MG63 (cell line): ENCODE measurements around the gene ZNF35. TPM values are rescaled to one million over a fixed set of nuclear protein-coding genes. Genes with fewer than 3 reads are reported as not detected.
"Not testable (repeated sequence)": the region's sequence is repeated elsewhere in the genome, so short reads cannot be mapped to it uniquely, and the experiment has no call there.

Experiments used
- DNase-seq: peaks from one replicate; pipeline ENCODE4 v3.0.0-alpha.2; 2020
- H3K27me3 ChIP-seq: fragments of 250-450 bp; sonication (Bioruptor Pico); 2 replicates; pipeline ENCODE4 v1.5.1; 2020; ENCODE audit warnings: mild to moderate bottlenecking, moderate library complexity
- H3K36me3 ChIP-seq: fragments of 250-450 bp; sonication (Bioruptor Pico); 2 replicates; pipeline ENCODE4 v1.5.1; 2020; ENCODE audit warnings: mild to moderate bottlenecking, moderate library complexity
- H3K4me3 ChIP-seq: fragments of 250-450 bp; sonication (Bioruptor Pico); 2 replicates; pipeline ENCODE4 v1.5.1; 2020; ENCODE audit warnings: mild to moderate bottlenecking, moderate library complexity
- H3K9me3 ChIP-seq: fragments of 250-450 bp; sonication (Bioruptor Pico); 2 replicates; pipeline ENCODE4 v1.5.1; 2020; ENCODE audit warnings: mild to moderate bottlenecking, moderate library complexity
- total RNA-seq: library from RNA; depleted of rRNA; stranded (reverse); fragments of >200 nt; shearing (Covaris generic); gene quantifications from 2 replicates; pipeline ENCODE4 v1.2.3, GENCODE V29; 2014; ENCODE audit warnings: low replicate concordance; rRNA removed

Gene ZNF35
- total RNA-seq, 1 experiment from 2014 or later = 5.3 TPM

GRCh38 chr3:44673466-44673865 lies 24.9 kb downstream of the ZNF35 start:
- not testable (repeated sequence) for H3K4me3 ChIP-seq, H3K9me3 ChIP-seq, H3K36me3 ChIP-seq, H3K27me3 ChIP-seq, DNase-seq

- Histone ChIP-seq H3K9me3 (no peaks in the 10 kb centered on the region), H3K4me3 (no peak overlapping the region), H3K27me3 (no peaks in the 10 kb centered on the region)
These were observed 25.7 kb downstream of the ZNF35 start for GRCh38 chr3:44674211-44674610.

GRCh38 chr3:44678480-44679116 lies 30.1 kb downstream of the ZNF35 start:
- DNase-seq = no peak

More at GRCh38 chr3:44674211-44674610, 25.7 kb downstream of the ZNF35 start:
- no peaks in the 10 kb centered on the region for H3K36me3 ChIP-seq
- no peak for DNase-seq

GRCh38 chr3:44680921-44681455 lies 32.5 kb downstream of the ZNF35 start:
- H3K36me3 ChIP-seq = no peaks in the 10 kb centered on the region
- H3K27me3 ChIP-seq = no peaks in the 10 kb centered on the region
- DNase-seq = no peak
- H3K4me3 ChIP-seq = no peak overlapping the region
- H3K9me3 ChIP-seq = no peaks in the 10 kb centered on the region

More at GRCh38 chr3:44678480-44679116, 30.1 kb downstream of the ZNF35 start:
- no peaks in the 10 kb centered on the region for H3K9me3 ChIP-seq
- H3K4me3 ChIP-seq = no peak overlapping the region
- H3K36me3 ChIP-seq = no peaks in the 10 kb centered on the region
- no peaks in the 10 kb centered on the region for H3K27me3 ChIP-seq

- H3K36me3 ChIP-seq = no peaks in the 10 kb centered on the region
- no peak overlapping the region for H3K4me3 ChIP-seq
- H3K9me3 ChIP-seq = no peaks in the 10 kb centered on the region
- H3K27me3 ChIP-seq = no peaks in the 10 kb centered on the region
- no peak for DNase-seq
These were observed 33.8 kb downstream of the ZNF35 start for GRCh38 chr3:44682182-44682896.

GRCh38 chr3:44685128-44685800 lies 36.7 kb downstream of the ZNF35 start:
- peak; percentile 26 for DNase-seq
- Histone ChIP-seq H3K36me3 (no peaks in the 10 kb centered on the region), H3K4me3 (peak overlapping the region; percentile 15; the same call in 1 of the 2 replicates), H3K9me3 (no peaks in the 10 kb centered on the region), H3K27me3 (no peaks in the 10 kb centered on the region)

GRCh38 chr3:44687898-44688297 lies 39.4 kb downstream of the ZNF35 start:
- no peaks in the 10 kb centered on the region for H3K9me3 ChIP-seq
- no peaks in the 10 kb centered on the region for H3K27me3 ChIP-seq
- H3K36me3 ChIP-seq = no peaks in the 10 kb centered on the region
- DNase-seq = no peak
- H3K4me3 ChIP-seq = no peak overlapping the region

Other genes starting within 250 kb of the ZNF35 start
- gene ZNF445, start 171.1 kb upstream of the ZNF35 start, total RNA-seq = 3.9 and 6.0 TPM in 2 replicates
- gene ZKSCAN7, start 93.5 kb upstream of the ZNF35 start, total RNA-seq = not detected in 2 replicates
- gene ZNF660, start 63.8 kb upstream of the ZNF35 start, total RNA-seq = not detected in 2 replicates
- gene ZNF197, start 23.7 kb upstream of the ZNF35 start, total RNA-seq = 3.9 and 4.5 TPM in 2 replicates
- 0.89 and 2.9 TPM in 2 replicates for gene ZNF502, start 63.9 kb downstream of the ZNF35 start, total RNA-seq
- gene ZNF501, start 80.9 kb downstream of the ZNF35 start, total RNA-seq = 0.79 and 1.2 TPM in 2 replicates
- gene KIAA1143, start 112.9 kb downstream of the ZNF35 start, total RNA-seq = 5.7 and 6.6 TPM in 2 replicates
- 14.1 and 18.1 TPM in 2 replicates for gene KIF15, start 113.1 kb downstream of the ZNF35 start, total RNA-seq
- 0.69 and 1.5 TPM in 2 replicates for gene TMEM42, start 213.2 kb downstream of the ZNF35 start, total RNA-seq
- 0.43 TPM in 1 of 2 replicates, not detected in the other for gene TGM4, start 225.9 kb downstream of the ZNF35 start, total RNA-seq